ENCODE measurements around the gene PRKCA.
"Not testable (repeated sequence)": the region's sequence is repeated elsewhere in the genome, so short reads cannot be mapped to it uniquely, and the experiment has no call there.

DNA sequence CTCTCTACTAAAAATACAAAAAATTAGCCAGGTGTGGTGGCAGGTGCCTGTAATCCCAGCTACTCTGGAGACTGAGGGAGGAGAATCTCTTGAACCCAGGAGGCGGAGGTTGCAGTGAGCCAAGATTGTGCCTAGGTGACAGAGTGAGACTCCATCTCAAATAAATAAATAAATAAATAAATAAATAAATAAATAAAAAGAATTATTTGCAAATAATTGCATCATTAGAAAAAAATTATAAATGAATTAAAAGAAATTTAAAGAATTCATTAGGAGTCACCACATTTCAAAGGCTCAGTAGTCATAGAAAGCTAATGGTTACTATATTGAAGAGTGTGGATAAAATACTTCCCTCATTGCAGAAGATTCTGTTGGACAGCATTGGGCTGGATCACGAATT, 322.2 kb downstream of the PRKCA start:
- TF ChIP-seq, protein P1, sequence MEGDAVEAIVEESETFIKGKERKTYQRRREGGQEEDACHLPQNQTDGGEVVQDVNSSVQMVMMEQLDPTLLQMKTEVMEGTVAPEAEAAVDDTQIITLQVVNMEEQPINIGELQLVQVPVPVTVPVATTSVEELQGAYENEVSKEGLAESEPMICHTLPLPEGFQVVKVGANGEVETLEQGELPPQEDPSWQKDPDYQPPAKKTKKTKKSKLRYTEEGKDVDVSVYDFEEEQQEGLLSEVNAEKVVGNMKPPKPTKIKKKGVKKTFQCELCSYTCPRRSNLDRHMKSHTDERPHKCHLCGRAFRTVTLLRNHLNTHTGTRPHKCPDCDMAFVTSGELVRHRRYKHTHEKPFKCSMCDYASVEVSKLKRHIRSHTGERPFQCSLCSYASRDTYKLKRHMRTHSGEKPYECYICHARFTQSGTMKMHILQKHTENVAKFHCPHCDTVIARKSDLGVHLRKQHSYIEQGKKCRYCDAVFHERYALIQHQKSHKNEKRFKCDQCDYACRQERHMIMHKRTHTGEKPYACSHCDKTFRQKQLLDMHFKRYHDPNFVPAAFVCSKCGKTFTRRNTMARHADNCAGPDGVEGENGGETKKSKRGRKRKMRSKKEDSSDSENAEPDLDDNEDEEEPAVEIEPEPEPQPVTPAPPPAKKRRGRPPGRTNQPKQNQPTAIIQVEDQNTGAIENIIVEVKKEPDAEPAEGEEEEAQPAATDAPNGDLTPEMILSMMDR (IDR thresholded peaks at IDR 0.05), result not testable (repeated sequence)
- TF ChIP-seq EP300 (IDR thresholded peaks at IDR 0.05), result not testable (repeated sequence)
